ENCODE results near the gene TJP2.

Gene TJP2

DNA sequence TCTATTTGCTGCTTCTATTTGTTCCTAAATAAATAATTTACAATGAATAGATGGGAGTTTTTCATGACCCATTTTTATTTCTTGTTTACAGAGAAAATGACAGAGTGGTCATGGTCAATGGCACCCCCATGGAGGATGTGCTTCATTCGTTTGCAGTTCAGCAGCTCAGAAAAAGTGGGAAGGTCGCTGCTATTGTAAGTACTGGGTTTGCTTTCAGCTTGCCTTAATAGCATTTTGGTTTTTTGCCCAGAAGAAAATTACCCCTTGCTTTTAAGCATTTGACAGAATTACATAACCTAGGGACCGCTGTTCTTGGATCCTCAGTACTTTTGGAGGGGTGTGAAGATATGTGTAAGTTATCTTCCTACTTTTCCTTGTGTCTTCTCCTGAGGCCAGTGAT lies 44.1 kb downstream of the TJP2 start:
- no peak overlapping the region for H2AFZ ChIP-seq (ENCODE audit: low read length)
- no peak overlapping the region for H3K4me2 ChIP-seq (ENCODE audit: low read length)
- no peaks in the 10 kb centered on the region for H3K9me2 ChIP-seq (ENCODE audit: low read depth, low read length)
- no peak overlapping the region for H3K9ac ChIP-seq (ENCODE audit: low read length)
- H3F3A ChIP-seq (ENCODE audit: insufficient read depth, low read length), result no peaks in the 10 kb centered on the region
- TF ChIP-seq, protein P1, sequence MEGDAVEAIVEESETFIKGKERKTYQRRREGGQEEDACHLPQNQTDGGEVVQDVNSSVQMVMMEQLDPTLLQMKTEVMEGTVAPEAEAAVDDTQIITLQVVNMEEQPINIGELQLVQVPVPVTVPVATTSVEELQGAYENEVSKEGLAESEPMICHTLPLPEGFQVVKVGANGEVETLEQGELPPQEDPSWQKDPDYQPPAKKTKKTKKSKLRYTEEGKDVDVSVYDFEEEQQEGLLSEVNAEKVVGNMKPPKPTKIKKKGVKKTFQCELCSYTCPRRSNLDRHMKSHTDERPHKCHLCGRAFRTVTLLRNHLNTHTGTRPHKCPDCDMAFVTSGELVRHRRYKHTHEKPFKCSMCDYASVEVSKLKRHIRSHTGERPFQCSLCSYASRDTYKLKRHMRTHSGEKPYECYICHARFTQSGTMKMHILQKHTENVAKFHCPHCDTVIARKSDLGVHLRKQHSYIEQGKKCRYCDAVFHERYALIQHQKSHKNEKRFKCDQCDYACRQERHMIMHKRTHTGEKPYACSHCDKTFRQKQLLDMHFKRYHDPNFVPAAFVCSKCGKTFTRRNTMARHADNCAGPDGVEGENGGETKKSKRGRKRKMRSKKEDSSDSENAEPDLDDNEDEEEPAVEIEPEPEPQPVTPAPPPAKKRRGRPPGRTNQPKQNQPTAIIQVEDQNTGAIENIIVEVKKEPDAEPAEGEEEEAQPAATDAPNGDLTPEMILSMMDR (IDR thresholded peaks at IDR 0.05; ENCODE audit: low read length), result no peak
- no peak for TF ChIP-seq EZH2 (IDR thresholded peaks at IDR 0.05; ENCODE audit: borderline replicate concordance, low read length)
- H3K9me3 ChIP-seq (ENCODE audit: low read length), result no peaks in the 10 kb centered on the region
- H3K79me2 ChIP-seq (ENCODE audit: insufficient read depth, low read length), result no peaks in the 10 kb centered on the region
- no peaks in the 10 kb centered on the region for H3K27me3 ChIP-seq (ENCODE audit: insufficient read depth, low read length)
- no peaks in the 10 kb centered on the region for H3K4me1 ChIP-seq (ENCODE audit: insufficient read depth, low read length, severe bottlenecking)
- peaks cover 17% of the 10 kb centered on the region for H3K36me3 ChIP-seq (ENCODE audit: insufficient read depth, low read length)
- no peak overlapping the region for H3K27ac ChIP-seq (ENCODE audit: low read depth, low read length, poor library complexity, severe bottlenecking)
- H3K4me3 ChIP-seq (ENCODE audit: low read depth, low read length, poor library complexity, severe bottlenecking), result no peak overlapping the region
- no peaks in the 10 kb centered on the region for H4K20me1 ChIP-seq (ENCODE audit: insufficient read depth, low read length)

DNA sequence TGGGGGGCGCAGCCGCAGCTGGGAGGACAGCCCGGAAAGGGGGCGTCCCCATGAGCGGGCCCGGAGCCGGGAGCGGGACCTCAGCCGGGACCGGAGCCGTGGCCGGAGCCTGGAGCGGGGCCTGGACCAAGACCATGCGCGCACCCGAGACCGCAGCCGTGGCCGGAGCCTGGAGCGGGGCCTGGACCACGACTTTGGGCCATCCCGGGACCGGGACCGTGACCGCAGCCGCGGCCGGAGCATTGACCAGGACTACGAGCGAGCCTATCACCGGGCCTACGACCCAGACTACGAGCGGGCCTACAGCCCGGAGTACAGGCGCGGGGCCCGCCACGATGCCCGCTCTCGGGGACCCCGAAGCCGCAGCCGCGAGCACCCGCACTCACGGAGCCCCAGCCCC lies 47.0 kb downstream of the TJP2 start:
- H3F3A ChIP-seq (ENCODE audit: insufficient read depth, low read length), result no peaks in the 10 kb centered on the region
- H3K9me3 ChIP-seq (ENCODE audit: low read length), result no peaks in the 10 kb centered on the region
- H3K27ac ChIP-seq (ENCODE audit: low read depth, low read length, poor library complexity, severe bottlenecking), result no peak overlapping the region
- no peak overlapping the region for H2AFZ ChIP-seq (ENCODE audit: low read length)
- TF ChIP-seq, protein P1 (IDR thresholded peaks at IDR 0.05; ENCODE audit: low read length), result no peak
- TF ChIP-seq EZH2 (IDR thresholded peaks at IDR 0.05; ENCODE audit: borderline replicate concordance, low read length), result no peak
- no peaks in the 10 kb centered on the region for H3K79me2 ChIP-seq (ENCODE audit: insufficient read depth, low read length)
- no peaks in the 10 kb centered on the region for H3K4me1 ChIP-seq (ENCODE audit: insufficient read depth, low read length, severe bottlenecking)
- H4K20me1 ChIP-seq (ENCODE audit: insufficient read depth, low read length), result no peaks in the 10 kb centered on the region
- H3K4me3 ChIP-seq (ENCODE audit: low read depth, low read length, poor library complexity, severe bottlenecking), result no peak overlapping the region
- H3K4me2 ChIP-seq (ENCODE audit: low read length), result no peak overlapping the region
- H3K9me2 ChIP-seq (ENCODE audit: low read depth, low read length), result no peaks in the 10 kb centered on the region
- H3K36me3 ChIP-seq (ENCODE audit: insufficient read depth, low read length), result peaks cover 23% of the 10 kb centered on the region
- no peak overlapping the region for H3K9ac ChIP-seq (ENCODE audit: low read length)
- no peaks in the 10 kb centered on the region for H3K27me3 ChIP-seq (ENCODE audit: insufficient read depth, low read length)

DNA sequence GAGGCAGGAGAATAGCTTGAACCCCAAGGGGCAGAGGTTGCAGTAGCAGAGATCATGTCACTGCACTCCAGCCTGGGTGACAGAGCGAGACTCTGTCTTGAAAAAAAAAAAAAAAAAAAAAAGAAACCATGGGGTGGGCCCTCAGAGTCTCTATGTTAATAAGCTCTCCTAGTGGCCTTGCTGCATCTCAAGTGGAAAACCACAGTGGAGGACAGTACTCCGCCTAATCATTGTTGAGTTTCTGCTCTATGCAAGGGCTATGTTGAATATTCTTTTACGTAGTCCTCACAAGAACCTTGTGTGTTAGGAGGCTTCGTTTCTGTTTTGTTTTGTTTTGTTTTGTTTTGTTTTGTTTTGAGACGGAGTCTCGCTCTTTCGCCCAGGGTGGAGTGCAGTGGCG lies 48.9 kb downstream of the TJP2 start:
- Histone ChIP-seq H3K27me3 (ENCODE audit: insufficient read depth, low read length) (no peaks in the 10 kb centered on the region), H3K9ac (ENCODE audit: low read length) (no peak overlapping the region), H3F3A (ENCODE audit: insufficient read depth, low read length) (no peaks in the 10 kb centered on the region), H3K4me1 (ENCODE audit: insufficient read depth, low read length, severe bottlenecking) (no peaks in the 10 kb centered on the region), H3K4me3 (ENCODE audit: low read depth, low read length, poor library complexity, severe bottlenecking) (no peak overlapping the region), H3K27ac (ENCODE audit: low read depth, low read length, poor library complexity, severe bottlenecking) (no peak overlapping the region), H2AFZ (ENCODE audit: low read length) (no peak overlapping the region), H3K79me2 (ENCODE audit: insufficient read depth, low read length) (no peaks in the 10 kb centered on the region), H3K9me2 (ENCODE audit: low read depth, low read length) (no peaks in the 10 kb centered on the region), H3K9me3 (ENCODE audit: low read length) (no peaks in the 10 kb centered on the region), H3K36me3 (ENCODE audit: insufficient read depth, low read length) (peaks cover 27% of the 10 kb centered on the region), H4K20me1 (ENCODE audit: insufficient read depth, low read length) (no peaks in the 10 kb centered on the region), H3K4me2 (ENCODE audit: low read length) (no peak overlapping the region)
- TF ChIP-seq EZH2 (IDR thresholded peaks at IDR 0.05; ENCODE audit: borderline replicate concordance, low read length), result no peak
- TF ChIP-seq, protein P1 (IDR thresholded peaks at IDR 0.05; ENCODE audit: low read length), result no peak
